Measurements from ENCODE around the gene EPHB6. TPM values are rescaled to one million over a fixed set of nuclear protein-coding genes. Genes with fewer than 3 reads are reported as not detected.
A peak's percentile ranks its signal among the peaks of the same experiment; 100 is the strongest.

EPHB6 gene
- total RNA-seq, 1 donor from 2014 or later = 28.8 TPM

DNA sequence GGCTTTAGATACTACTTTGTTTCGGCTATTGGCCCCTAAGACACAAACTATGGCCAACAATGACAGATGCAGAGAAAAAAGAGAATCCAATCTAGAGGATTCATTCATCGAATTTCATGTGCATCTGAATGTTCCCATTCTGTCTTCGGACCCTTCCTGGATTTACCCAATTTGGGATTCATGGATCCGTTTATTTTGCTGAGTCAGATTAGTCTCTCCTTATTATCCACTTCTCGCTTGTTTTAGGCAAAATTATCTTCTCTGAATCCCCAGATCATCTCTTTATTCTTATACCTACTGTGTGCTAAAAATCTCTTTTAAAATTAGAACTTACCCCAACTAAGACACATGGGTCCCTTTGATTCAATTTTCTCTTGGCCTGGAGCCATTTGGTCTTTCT lies 24.2 kb downstream of the EPHB6 start:
- peaks cover 4% of the 10 kb centered on the region for H3K9me3 Mint-ChIP-seq (ENCODE audit: low read depth)
- no peak overlapping the region for H3K27ac Mint-ChIP-seq
- H3K27me3 Mint-ChIP-seq = peaks cover 25% of the 10 kb centered on the region
- DNase-seq (ENCODE audit: low spot score, unreplicated experiment) = no peak
- H3K4me3 Mint-ChIP-seq (ENCODE audit: low read depth) = no peak overlapping the region
- H3K36me3 Mint-ChIP-seq (ENCODE audit: insufficient read depth) = no peaks in the 10 kb centered on the region
- H3K4me1 Mint-ChIP-seq (ENCODE audit: low read depth) = peaks cover 5% of the 10 kb centered on the region
- TF ChIP-seq, protein P1, sequence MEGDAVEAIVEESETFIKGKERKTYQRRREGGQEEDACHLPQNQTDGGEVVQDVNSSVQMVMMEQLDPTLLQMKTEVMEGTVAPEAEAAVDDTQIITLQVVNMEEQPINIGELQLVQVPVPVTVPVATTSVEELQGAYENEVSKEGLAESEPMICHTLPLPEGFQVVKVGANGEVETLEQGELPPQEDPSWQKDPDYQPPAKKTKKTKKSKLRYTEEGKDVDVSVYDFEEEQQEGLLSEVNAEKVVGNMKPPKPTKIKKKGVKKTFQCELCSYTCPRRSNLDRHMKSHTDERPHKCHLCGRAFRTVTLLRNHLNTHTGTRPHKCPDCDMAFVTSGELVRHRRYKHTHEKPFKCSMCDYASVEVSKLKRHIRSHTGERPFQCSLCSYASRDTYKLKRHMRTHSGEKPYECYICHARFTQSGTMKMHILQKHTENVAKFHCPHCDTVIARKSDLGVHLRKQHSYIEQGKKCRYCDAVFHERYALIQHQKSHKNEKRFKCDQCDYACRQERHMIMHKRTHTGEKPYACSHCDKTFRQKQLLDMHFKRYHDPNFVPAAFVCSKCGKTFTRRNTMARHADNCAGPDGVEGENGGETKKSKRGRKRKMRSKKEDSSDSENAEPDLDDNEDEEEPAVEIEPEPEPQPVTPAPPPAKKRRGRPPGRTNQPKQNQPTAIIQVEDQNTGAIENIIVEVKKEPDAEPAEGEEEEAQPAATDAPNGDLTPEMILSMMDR (IDR thresholded peaks at IDR 0.05; ENCODE audit: unreplicated experiment) = no peak

DNA sequence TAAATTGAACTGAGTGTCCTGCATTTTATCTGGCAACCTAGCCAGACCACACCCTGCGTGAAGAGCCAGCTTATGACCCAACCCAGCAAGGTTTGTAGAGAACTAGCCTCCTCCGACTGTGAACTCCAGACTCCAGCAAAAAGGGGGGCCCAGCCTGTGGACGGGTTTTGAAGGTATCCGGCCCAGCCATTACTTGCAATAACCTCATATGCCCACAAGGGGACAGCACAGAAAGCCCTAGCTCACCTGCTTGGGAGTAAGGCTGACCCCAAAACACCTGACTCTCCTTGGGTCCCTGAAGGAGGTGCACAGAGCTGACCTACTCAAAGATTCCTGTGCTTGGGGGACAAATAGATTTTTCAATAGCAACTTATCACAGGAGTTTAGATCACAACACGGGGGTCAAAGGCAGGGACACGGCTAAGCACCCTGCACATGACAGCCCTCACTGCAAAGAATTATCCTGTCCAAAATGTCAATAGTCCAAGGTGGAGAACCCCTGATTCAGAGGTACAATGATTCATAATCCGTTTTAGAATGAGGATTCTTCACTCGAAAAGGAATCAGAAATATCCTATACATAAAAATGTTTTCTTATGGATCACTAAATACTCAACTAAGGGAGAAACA lies 26.1 kb downstream of the EPHB6 start:
- H3K36me3 Mint-ChIP-seq (ENCODE audit: insufficient read depth) = no peaks in the 10 kb centered on the region
- peaks cover 20% of the 10 kb centered on the region for H3K27me3 Mint-ChIP-seq
- peaks cover 4% of the 10 kb centered on the region for H3K9me3 Mint-ChIP-seq (ENCODE audit: low read depth)
- TF ChIP-seq, protein P1 (IDR thresholded peaks at IDR 0.05; ENCODE audit: unreplicated experiment) = peak; percentile 61
- peaks cover 14% of the 10 kb centered on the region for H3K4me1 Mint-ChIP-seq (ENCODE audit: low read depth)
- no peak overlapping the region for H3K4me3 Mint-ChIP-seq (ENCODE audit: low read depth)
- DNase-seq (ENCODE audit: low spot score, unreplicated experiment) = peak; percentile 11
- peak overlapping the region; percentile 46 for H3K27ac Mint-ChIP-seq

DNA sequence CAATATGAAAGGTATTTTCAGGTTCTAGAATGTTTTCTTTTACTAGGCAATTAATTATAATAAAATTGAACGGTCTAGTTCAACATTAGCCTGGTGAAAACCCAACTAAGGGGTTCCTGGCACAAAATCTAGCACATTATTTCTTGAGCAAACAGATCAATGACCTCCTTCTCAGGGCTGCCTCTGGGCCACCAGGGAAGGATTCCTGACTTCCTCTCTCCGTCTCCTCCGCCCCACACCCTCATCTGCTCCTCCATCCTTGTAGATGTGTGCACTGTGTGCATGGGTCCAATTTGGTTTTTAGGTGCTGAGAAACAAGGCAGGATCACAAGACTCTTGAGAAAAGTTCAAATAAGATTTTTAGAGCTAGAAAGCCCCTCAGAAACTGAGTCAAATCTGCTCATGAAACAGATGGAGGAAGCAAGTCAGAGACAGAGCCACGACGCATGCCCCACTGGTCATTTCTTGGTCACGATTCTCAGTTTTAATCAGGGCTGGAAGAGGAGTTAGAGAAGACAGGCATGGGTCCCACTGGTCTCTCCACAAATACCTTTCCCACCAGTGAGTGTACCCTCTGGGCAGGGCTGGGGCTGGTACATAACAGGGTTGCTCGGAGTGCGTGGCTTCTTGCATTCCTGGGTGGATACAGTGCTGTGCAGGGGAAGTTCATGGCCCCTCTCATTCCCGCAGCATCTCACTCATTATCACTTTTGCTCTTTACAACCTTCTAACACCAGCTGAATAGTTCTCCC lies 26.9 kb downstream of the EPHB6 start:
- no peak overlapping the region for H3K27ac Mint-ChIP-seq
- TF ChIP-seq, protein P1 (IDR thresholded peaks at IDR 0.05; ENCODE audit: unreplicated experiment) = no peak
- peaks cover 19% of the 10 kb centered on the region for H3K27me3 Mint-ChIP-seq
- H3K36me3 Mint-ChIP-seq (ENCODE audit: insufficient read depth) = no peaks in the 10 kb centered on the region
- peaks cover 4% of the 10 kb centered on the region for H3K9me3 Mint-ChIP-seq (ENCODE audit: low read depth)
- H3K4me1 Mint-ChIP-seq (ENCODE audit: low read depth) = peaks cover 16% of the 10 kb centered on the region
- H3K4me3 Mint-ChIP-seq (ENCODE audit: low read depth) = no peak overlapping the region
- DNase-seq (ENCODE audit: low spot score, unreplicated experiment) = peak; percentile 8

DNA sequence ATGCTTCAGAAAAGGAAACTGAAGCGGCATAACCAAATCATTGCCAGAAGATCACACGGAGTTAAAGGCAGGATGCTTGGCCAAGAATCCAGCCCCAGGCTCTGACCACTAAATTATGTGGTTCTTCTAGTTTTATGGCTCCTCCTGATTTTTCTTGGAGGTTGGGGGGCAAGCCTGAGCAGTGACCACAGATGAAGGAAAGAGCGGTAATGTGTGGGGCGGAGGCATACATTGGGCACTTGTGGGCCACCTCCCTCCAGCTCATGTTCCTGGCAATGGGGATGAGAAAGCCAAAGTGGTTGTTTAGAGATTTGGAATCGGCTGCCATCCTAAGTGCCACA lies 27.4 kb downstream of the EPHB6 start:
- Mint-ChIP-seq H3K27me3 (peaks cover 19% of the 10 kb centered on the region), H3K36me3 (ENCODE audit: insufficient read depth) (no peaks in the 10 kb centered on the region), H3K9me3 (ENCODE audit: low read depth) (peaks cover 4% of the 10 kb centered on the region), H3K4me1 (ENCODE audit: low read depth) (peaks cover 19% of the 10 kb centered on the region), H3K27ac (no peak overlapping the region), H3K4me3 (ENCODE audit: low read depth) (no peak overlapping the region)
- no peak for DNase-seq (ENCODE audit: low spot score, unreplicated experiment)
- TF ChIP-seq, protein P1 (IDR thresholded peaks at IDR 0.05; ENCODE audit: unreplicated experiment) = no peak

DNA sequence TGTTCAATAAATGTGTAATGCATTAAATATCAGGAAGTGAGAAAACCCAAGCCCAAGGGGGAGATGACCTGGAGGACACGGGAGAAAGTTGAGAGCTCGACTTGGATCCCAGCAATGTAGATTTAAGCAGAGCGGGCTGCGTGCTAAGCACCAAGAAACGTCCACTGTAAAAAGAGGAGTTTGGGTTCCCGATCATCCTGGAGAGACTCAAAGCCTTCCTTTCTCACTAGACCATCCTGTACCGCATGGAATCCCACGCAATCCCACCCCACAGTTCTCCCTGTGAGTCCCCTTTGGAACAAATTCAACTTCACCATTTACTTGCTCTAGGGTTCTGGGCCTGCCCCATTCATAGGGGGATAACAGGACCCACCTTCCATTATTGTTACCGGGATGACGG lies 28.3 kb downstream of the EPHB6 start:
- Mint-ChIP-seq H3K4me3 (ENCODE audit: low read depth) (no peak overlapping the region), H3K36me3 (ENCODE audit: insufficient read depth) (no peaks in the 10 kb centered on the region), H3K27ac (no peak overlapping the region), H3K27me3 (peaks cover 19% of the 10 kb centered on the region), H3K4me1 (ENCODE audit: low read depth) (peaks cover 21% of the 10 kb centered on the region), H3K9me3 (ENCODE audit: low read depth) (peaks cover 4% of the 10 kb centered on the region)
- TF ChIP-seq, protein P1 (IDR thresholded peaks at IDR 0.05; ENCODE audit: unreplicated experiment) = no peak
- no peak for DNase-seq (ENCODE audit: low spot score, unreplicated experiment)
